Right cardiac atrium (tissue), 5 donors: ENCODE data around the gene CTSF. TPM values are rescaled to one million over a fixed set of nuclear protein-coding genes. Genes with fewer than 3 reads are reported as not detected.

Source experiments
- ATAC-seq, 2 donors: fragments of 200-7000 bp; cut with Tn5 transposase; one replicate each; pipeline versions ENCODE4 v1.8.0 to v1.9.1; 2020; ENCODE audit warnings: moderate library complexity in 2 of 2, mild to moderate bottlenecking in 1 of 2
- DNase-seq, 3 donors: peaks; one replicate each; pipeline ENCODE4 v3.0.0-alpha.2; 2020
- H3K27ac ChIP-seq: one replicate; pipeline ENCODE4 v1.5.1; 2013; ENCODE audit warnings: mild to moderate bottlenecking, low read length, control low read depth, moderate library complexity
- H3K27me3 ChIP-seq: one replicate; pipeline ENCODE4 v1.6.1; 2013; ENCODE audit not compliant: control insufficient read depth, insufficient read depth
- H3K4me1 ChIP-seq: one replicate; pipeline ENCODE4 v1.6.1; 2013; ENCODE audit warnings: low read length; ENCODE audit not compliant: control insufficient read depth, insufficient read depth
- H3K4me3 ChIP-seq: one replicate; pipeline ENCODE4 v1.5.1; 2013; ENCODE audit warnings: low read length, control low read depth
- H3K9me3 ChIP-seq: one replicate; pipeline ENCODE4 v1.6.1; 2013; ENCODE audit warnings: low read length; ENCODE audit not compliant: control insufficient read depth
- WGBS: extraction: QIAGEN DNeasy Blood & Tissue Kit; methylation state at CpG from one replicate; pipeline ENCODE4 v1.1.7; 2013; 5-methylcytosine and 5-hydroxymethylcytosine counted together
- intact Hi-C, 4 donors: fragments of 100-400 bp; cut with DNase I; formaldehyde crosslinking; loops; one replicate each; pipeline versions ENCODE4 v1.11.0 to v1.14.0; 2022 to 2023
- polyA plus RNA-seq: library from polyadenylated mRNA; stranded (reverse); fragments of 200-250 nt; gene quantifications from one replicate; pipeline ENCODE4 v1.2.3, GENCODE V29; 2013
- total RNA-seq, 4 donors: library from RNA; stranded (reverse); fragmentation: NEBNext Ultra II Directional; extraction: Animal tissue kit (Norgen Biotek cat#: 25700); gene quantifications; one replicate each; pipeline ENCODE4 v1.2.1, GENCODE V29; 2021
- donor health status: healthy with polysubstance abuse.
- donor health status: DM: no; HTN: yes; CAD: no.
- donor health status: DM: no; HTN: no; CAD: no.
- donor health status: DM: no; HTN: yes; CAD: no; lungs with severe emphysema.
- donor health status: DM: yes; HTN: yes; CAD: no.

CTSF gene
- total and polyA plus RNA-seq, 5 donors = 56.0 to 136 (median 87.0) TPM

GRCh38 chr11:66557733-66558326 lies 10.6 kb downstream of the CTSF start:
- DNase-seq = no peak
- 91% methylated on average over 24 of the region's 24 CpGs for WGBS
- no peak overlapping the region for H3K4me3 ChIP-seq
- no peaks in the 10 kb centered on the region for H3K9me3 ChIP-seq
- no peaks in the 10 kb centered on the region for H3K27me3 ChIP-seq
- intact Hi-C loops = no loop called here
- no peak for ATAC-seq
- H3K4me1 ChIP-seq = peaks cover 3% of the 10 kb centered on the region
- H3K27ac ChIP-seq = no peak overlapping the region

DNA sequence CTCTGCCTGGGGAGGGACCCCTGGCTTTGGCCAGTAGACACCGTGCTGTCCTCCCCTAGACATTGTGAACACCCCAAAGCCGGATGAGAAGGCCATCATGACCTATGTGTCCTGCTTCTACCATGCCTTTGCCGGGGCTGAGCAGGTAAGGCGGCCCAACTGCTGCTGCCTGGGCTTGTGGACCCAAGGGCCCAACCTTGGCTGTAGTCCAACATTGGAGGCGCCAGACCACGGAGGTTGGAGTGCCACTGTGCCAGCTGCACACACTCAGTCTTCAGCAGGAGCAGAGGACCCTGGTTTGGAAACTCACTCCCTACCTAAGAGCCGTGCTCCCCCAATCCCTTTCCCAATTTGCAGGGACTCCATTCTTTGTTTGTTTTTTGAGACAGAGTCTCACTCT lies 12.3 kb downstream of the CTSF start:
- ATAC-seq = no peak
- intact Hi-C loops = no loop called here
- H3K27ac ChIP-seq = no peak overlapping the region

DNA sequence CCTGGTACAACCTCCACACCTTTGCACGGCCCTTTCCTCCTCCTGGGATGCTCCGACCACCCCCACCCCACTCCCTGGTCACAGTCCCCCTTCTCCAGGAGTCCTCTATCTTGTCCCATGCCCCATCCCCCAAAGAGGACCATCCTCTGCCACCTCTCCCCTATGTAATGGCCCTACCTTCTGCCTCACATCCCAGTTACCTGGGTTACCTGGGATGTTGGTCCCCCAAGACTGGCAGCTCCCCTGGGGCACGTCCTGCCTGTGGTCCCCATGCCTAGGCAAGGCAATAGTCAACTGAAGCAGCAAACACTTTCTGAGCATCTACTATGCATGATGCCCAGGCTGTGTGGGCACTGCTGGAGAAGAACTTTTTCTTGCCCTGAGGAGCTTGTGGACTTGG lies 13.0 kb downstream of the CTSF start:
- WGBS = 70% methylated on average over 3 of the region's 3 CpGs
- DNase-seq (peak in 1 of 3 donors; percentile 19), ATAC-seq (no peak)
- intact Hi-C loops = no loop called here
- H3K27ac ChIP-seq = no peak overlapping the region
- H3K27me3 ChIP-seq = no peaks in the 10 kb centered on the region
- H3K9me3 ChIP-seq = no peaks in the 10 kb centered on the region
- peaks cover 3% of the 10 kb centered on the region for H3K4me1 ChIP-seq
- no peak overlapping the region for H3K4me3 ChIP-seq

More for the DNA sequence above, 12.3 kb downstream of the CTSF start:
- 86% methylated on average over 7 of the region's 7 CpGs for WGBS
- Histone ChIP-seq H3K27me3 (no peaks in the 10 kb centered on the region), H3K4me1 (peaks cover 3% of the 10 kb centered on the region), H3K4me3 (no peak overlapping the region), H3K9me3 (no peaks in the 10 kb centered on the region)
- DNase-seq = peak in 1 of 3 donors; percentile 21

GRCh38 chr11:66554602-66555001 lies 13.8 kb downstream of the CTSF start:
- DNase-seq = no peak
- Histone ChIP-seq H3K27ac (no peak overlapping the region), H3K4me3 (no peak overlapping the region), H3K9me3 (no peaks in the 10 kb centered on the region), H3K4me1 (peaks cover 3% of the 10 kb centered on the region), H3K27me3 (no peaks in the 10 kb centered on the region)
- intact Hi-C loops = no loop called here
- WGBS = 72% methylated on average over 5 of the region's 5 CpGs
- ATAC-seq = no peak

GRCh38 chr11:66550887-66551286 lies 17.5 kb downstream of the CTSF start:
- DNase-seq = no peak
- no peak for ATAC-seq
- no peak overlapping the region for H3K4me3 ChIP-seq
- intact Hi-C loops = no loop called here
- 81% methylated on average over 4 of the region's 4 CpGs for WGBS
- no peaks in the 10 kb centered on the region for H3K4me1 ChIP-seq
- H3K9me3 ChIP-seq = no peaks in the 10 kb centered on the region
- H3K27ac ChIP-seq = no peak overlapping the region
- no peaks in the 10 kb centered on the region for H3K27me3 ChIP-seq

GRCh38 chr11:66549696-66550095 lies 18.7 kb downstream of the CTSF start:
- no peaks in the 10 kb centered on the region for H3K27me3 ChIP-seq
- H3K4me1 ChIP-seq = no peaks in the 10 kb centered on the region
- 88% methylated on average over 3 of the region's 3 CpGs for WGBS
- H3K27ac ChIP-seq = no peak overlapping the region
- DNase-seq (no peak), ATAC-seq (no peak)
- intact Hi-C loops = no loop called here
- H3K9me3 ChIP-seq = no peaks in the 10 kb centered on the region
- H3K4me3 ChIP-seq = no peak overlapping the region

DNA sequence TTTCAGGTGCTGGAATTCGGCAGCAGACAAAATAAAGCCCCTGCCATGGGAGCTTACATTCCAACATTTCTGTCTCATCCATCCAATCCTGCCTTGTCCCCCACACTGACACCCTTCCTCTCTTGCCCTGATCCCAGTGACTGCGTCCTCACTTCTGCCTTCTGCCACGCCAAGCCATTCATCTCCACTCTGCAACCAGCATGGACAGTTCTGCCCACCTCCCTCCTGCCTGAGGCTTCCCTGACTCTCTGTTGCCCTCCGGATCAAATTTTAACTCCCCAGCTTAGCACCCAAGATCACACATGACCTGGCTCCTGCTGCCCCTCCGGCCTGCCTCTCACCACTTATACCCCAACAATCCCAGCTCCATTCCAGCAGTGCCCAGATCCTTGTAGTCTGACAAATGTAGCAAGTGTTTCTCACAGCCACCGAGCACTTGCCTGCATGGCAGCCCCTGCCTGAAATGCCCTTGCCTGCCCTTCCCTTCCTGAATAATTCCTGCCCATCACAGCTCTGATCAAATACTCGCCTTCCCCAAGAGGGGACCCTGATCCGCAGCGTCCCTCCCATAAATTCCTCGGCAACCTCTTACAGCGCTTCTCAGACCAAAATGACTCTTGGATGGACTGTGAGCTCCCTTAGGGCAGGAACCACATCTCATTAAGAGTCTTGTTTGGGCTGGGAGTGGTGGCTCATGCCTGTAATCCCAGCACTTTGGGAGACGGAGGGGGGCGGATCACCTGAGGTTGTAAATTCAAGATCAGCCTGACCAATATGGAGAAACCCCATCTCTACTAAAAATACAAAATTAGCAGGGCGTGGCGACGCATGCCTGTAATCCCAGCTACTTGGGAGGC lies 19.4 kb downstream of the CTSF start:
- ATAC-seq (no peak), DNase-seq (peak in 2 of 3 donors; percentile 18 to 22)
- Histone ChIP-seq H3K27ac (no peak overlapping the region), H3K27me3 (no peaks in the 10 kb centered on the region), H3K4me3 (no peak overlapping the region), H3K4me1 (no peaks in the 10 kb centered on the region), H3K9me3 (no peaks in the 10 kb centered on the region)
- intact Hi-C loops = no loop called here
- 53% methylated on average over 16 of the region's 16 CpGs for WGBS

- H3K4me1 ChIP-seq = no peaks in the 10 kb centered on the region
- no peaks in the 10 kb centered on the region for H3K9me3 ChIP-seq
- 57% methylated on average over 11 of the region's 11 CpGs for WGBS
- intact Hi-C loops = no loop called here
- peak in 1 of 3 donors; percentile 37 for DNase-seq
- no peak overlapping the region for H3K4me3 ChIP-seq
- no peak overlapping the region for H3K27ac ChIP-seq
- no peaks in the 10 kb centered on the region for H3K27me3 ChIP-seq
- no peak for ATAC-seq
Observed at GRCh38 chr11:66548041-66548440, 20.4 kb downstream of the CTSF start.

GRCh38 chr11:66547662-66548009 lies 20.8 kb downstream of the CTSF start:
- Histone ChIP-seq H3K4me1 (no peaks in the 10 kb centered on the region), H3K27ac (no peak overlapping the region), H3K4me3 (no peak overlapping the region), H3K9me3 (no peaks in the 10 kb centered on the region), H3K27me3 (no peaks in the 10 kb centered on the region)
- intact Hi-C loops = no loop called here
- peak in 1 of 3 donors; percentile 41 for DNase-seq
- WGBS = 35% methylated on average over 5 of the region's 5 CpGs
- no peak for ATAC-seq

- H3K4me1 ChIP-seq = no peaks in the 10 kb centered on the region
- intact Hi-C loops = no loop called here
- H3K27ac ChIP-seq = no peak overlapping the region
- H3K27me3 ChIP-seq = no peaks in the 10 kb centered on the region
- DNase-seq = peak in 1 of 3 donors; percentile 52
- WGBS = 24% methylated on average over 18 of the region's 18 CpGs
- ATAC-seq = no peak
- peak overlapping the region; percentile 53 for H3K4me3 ChIP-seq
- no peaks in the 10 kb centered on the region for H3K9me3 ChIP-seq
Observed at GRCh38 chr11:66546966-66547661, 21.3 kb downstream of the CTSF start.

DNA sequence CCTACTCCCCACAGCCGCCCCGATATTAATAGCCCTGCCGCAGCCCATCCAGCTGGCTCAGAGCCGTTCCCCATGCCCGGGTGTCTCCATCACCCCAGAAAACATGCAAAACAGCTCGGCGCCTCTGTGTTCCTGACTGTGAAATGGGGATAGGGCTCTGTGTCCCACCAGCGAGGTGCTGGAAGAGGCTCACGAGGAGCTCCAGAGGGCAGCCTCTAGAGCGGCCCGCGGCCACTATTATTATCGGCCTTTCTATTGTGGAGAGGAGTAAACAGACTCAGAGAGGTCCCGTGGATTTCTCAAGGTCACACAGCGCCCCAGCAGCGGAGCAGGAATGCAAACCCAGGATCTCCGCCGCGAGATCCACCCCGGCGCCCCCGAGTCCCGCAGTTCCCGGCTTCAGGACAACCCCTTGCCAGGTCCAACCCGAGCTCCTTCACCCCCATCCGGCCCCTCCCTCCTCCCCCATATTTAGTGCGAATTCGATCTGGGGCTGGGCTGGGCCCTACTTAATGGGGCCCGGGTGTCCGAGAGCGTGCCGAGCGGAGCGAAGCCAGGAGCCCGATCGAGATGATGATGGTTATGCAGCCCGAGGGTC lies 21.9 kb downstream of the CTSF start, which contains the start of gene ACTN3:
Gene ACTN3, plus strand, starts transcription at position 536 of the 598 bp plus-strand sequence. Its CDS starts 35 bp downstream, at position 571.
- DNase-seq = peak; percentile 46 to 84 (median 81)
- ATAC-seq = peak; percentile 22 to 43
- peak within 1 kb of the TSS; percentile 53 for H3K4me3 ChIP-seq
- H3K4me1 ChIP-seq = no peaks in the 10 kb centered on the region
- intact Hi-C loops = no loop called here
- peak within 1 kb of the TSS; percentile 24 for H3K27ac ChIP-seq
- no peaks in the 10 kb centered on the region for H3K9me3 ChIP-seq
- no peaks in the 10 kb centered on the region for H3K27me3 ChIP-seq
- 2% methylated on average over 37 of the region's 37 CpGs for WGBS
